T-helper 17 cell (primary cell): ENCODE measurements around the gene NEK7. TPM values are rescaled to one million over a fixed set of nuclear protein-coding genes. Genes with fewer than 3 reads are reported as not detected.
A peak's percentile ranks its signal among the peaks of the same experiment; 100 is the strongest.
"Not testable (repeated sequence)": the region's sequence is repeated elsewhere in the genome, so short reads cannot be mapped to it uniquely, and the experiment has no call there.

ENCODE experiments used
- ATAC-seq: fragments of 150-1000 bp; cut with Tn5 transposase; 2 replicates; pipeline ENCODE4 v1.10.0; 2021; ENCODE audit warnings: mild to moderate bottlenecking, moderate library complexity
- DNase-seq, 3 donors: peaks; one replicate each; pipeline versions ENCODE4 v3.0.0 to v3.0.0-alpha.2; 2020 to 2021
- H3K9me3 ChIP-seq: one replicate; pipeline ENCODE4 v1.7.0; 2013; ENCODE audit warnings: low read length, mild to moderate bottlenecking; ENCODE audit not compliant: control insufficient read depth, poor library complexity, severe bottlenecking
- H3K27ac Mint-ChIP-seq: one replicate; pipeline ENCODE4 v1.8.0; 2022; ENCODE audit warnings: mild to moderate bottlenecking, moderate library complexity, mixed read lengths
- H3K27me3 Mint-ChIP-seq: one replicate; pipeline ENCODE4 v1.8.0; 2022; ENCODE audit warnings: mixed read lengths
- H3K36me3 Mint-ChIP-seq: one replicate; pipeline ENCODE4 v1.8.0; 2022; ENCODE audit warnings: low read depth, mixed read lengths
- H3K4me1 Mint-ChIP-seq: one replicate; pipeline ENCODE4 v1.8.0; 2022; ENCODE audit warnings: mild to moderate bottlenecking, mixed read lengths
- H3K4me3 Mint-ChIP-seq: one replicate; pipeline ENCODE4 v1.8.0; 2022; ENCODE audit warnings: mild to moderate bottlenecking, moderate library complexity, mixed read lengths
- total RNA-seq, 4 donors: library from RNA in 2 of 4; stranded (reverse) in 2 of 4; gene quantifications; one replicate each; pipeline ENCODE4 v1.2.3 and lab custom pipeline; 2022 to 2026

The NEK7 gene
- total RNA-seq, 2 donors from 2014 or later: 42.1 to 50.4 TPM

DNA sequence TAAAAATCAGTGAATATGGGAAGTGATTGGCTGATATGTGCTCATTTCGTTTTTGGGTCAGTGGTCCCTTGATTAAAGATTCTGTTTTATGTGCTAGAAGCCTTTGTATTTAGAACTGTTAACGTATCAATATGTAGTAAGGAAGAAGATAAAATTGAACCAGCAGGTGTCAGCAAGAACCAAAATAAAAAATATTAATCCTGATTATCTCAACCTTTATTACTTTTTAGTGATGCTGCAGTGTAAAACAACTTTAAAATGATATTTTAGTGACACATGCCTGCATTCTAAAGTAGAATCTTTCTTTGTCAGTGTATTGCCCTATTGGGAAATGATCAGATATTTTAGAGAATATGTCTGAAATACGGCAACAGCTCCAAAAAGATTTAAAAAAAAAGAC is 49.5 kb downstream of the NEK7 start:
- no peaks in the 10 kb centered on the region for H3K27me3 Mint-ChIP-seq
- peaks cover 26% of the 10 kb centered on the region for H3K4me1 Mint-ChIP-seq
- peaks cover 2% of the 10 kb centered on the region for H3K36me3 Mint-ChIP-seq
- H3K9me3 ChIP-seq: no peaks in the 10 kb centered on the region
- H3K4me3 Mint-ChIP-seq: no peak overlapping the region
- DNase-seq (no peak), ATAC-seq (no peak)
- H3K27ac Mint-ChIP-seq: peak overlapping the region; percentile 75

DNA sequence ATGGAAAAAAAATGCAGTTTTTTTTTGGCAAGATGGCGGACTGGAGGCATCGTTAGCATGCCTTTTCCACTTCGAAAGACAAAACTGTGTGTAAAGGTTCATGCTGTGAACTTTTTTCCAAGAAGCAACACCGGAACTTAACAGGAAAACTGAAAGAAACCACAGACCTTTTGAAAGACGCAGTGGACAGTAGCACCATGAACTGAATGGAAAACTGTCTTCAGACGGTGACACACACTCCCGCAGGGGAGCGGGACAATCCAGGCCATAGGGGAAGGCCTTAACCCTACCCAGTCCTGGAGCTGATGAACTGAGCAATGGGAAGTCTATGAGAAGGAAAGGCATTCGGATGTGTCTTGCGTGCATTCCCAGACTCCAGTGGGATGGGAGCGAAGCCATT is 54.9 kb downstream of the NEK7 start:
- peaks cover 5% of the 10 kb centered on the region for H3K9me3 ChIP-seq
- no peaks in the 10 kb centered on the region for H3K27me3 Mint-ChIP-seq
- H3K27ac Mint-ChIP-seq: no peak overlapping the region
- H3K36me3 Mint-ChIP-seq: no peaks in the 10 kb centered on the region
- ATAC-seq: no peak
- DNase-seq: no peak
- H3K4me1 Mint-ChIP-seq: peaks cover 15% of the 10 kb centered on the region
- H3K4me3 Mint-ChIP-seq: no peak overlapping the region

DNA sequence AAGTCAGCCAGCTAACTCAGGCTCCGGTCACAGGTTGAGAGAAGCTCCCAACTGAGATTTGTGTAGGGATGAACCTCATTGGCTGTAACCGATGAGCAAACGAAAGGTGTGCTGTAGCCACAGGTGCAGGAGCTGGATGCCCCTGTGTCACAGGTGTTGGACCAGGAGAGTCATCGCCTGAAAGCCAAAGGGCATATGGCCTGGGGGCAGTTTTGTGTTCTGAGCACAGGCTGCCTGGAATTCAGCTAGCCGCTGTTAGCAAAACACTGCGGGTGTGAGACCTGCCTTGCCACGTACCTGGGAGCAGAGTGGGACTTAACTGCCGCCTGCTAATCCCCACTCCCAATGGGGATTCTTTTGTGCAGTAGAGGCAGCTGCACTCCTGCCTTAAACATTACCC is 55.3 kb downstream of the NEK7 start:
- Mint-ChIP-seq H3K36me3 (no peaks in the 10 kb centered on the region), H3K27ac (no peak overlapping the region), H3K27me3 (no peaks in the 10 kb centered on the region), H3K4me1 (peaks cover 15% of the 10 kb centered on the region), H3K4me3 (no peak overlapping the region)
- no peak for ATAC-seq
- H3K9me3 ChIP-seq: peaks cover 5% of the 10 kb centered on the region
- no peak for DNase-seq

DNA sequence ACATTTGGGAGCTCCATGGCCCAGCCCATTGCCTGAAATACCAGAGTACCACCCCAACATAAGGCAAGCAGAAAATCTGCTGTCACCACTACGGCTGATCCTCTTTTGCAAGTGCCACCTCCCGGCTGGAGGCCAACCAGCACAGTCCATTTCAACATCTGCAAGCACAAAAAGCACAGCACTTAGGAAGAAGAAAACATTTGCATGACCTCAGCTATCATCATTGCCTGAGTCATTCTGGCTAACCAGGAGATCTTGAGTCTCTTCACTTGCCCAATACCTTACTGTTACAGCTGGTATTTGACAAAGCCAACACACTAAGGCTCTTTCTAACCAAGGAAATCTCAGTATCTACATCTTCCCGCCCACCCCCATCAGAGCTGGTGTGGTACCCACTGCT is 55.9 kb downstream of the NEK7 start:
- Mint-ChIP-seq H3K27me3 (no peaks in the 10 kb centered on the region), H3K4me3 (no peak overlapping the region), H3K27ac (no peak overlapping the region), H3K4me1 (peaks cover 13% of the 10 kb centered on the region), H3K36me3 (no peaks in the 10 kb centered on the region)
- no peak for ATAC-seq
- no peak for DNase-seq
- peaks cover 5% of the 10 kb centered on the region for H3K9me3 ChIP-seq

DNA sequence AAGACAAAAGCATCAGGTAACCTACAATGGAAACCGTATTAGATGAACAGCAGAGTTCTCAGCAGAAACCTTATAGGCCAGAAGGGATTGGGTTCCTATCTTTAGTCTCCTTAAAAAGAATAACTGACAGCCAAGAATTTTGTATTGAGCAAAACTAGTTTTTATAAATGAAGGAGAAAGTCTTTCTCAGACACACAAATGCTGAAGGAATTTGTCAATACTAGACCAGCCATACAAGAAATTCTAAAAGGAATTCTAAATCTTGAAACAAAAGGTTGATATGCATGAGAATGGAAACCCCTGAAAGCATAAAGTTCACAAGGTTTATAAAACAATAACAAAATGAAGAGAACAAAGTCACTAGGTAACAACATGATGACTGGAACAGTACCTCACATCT is 58.1 kb downstream of the NEK7 start:
- Mint-ChIP-seq H3K4me3 (no peak overlapping the region), H3K27ac (no peak overlapping the region), H3K27me3 (no peaks in the 10 kb centered on the region), H3K36me3 (no peaks in the 10 kb centered on the region), H3K4me1 (peaks cover 6% of the 10 kb centered on the region)
- peaks cover 5% of the 10 kb centered on the region for H3K9me3 ChIP-seq
- ATAC-seq (no peak), DNase-seq (no peak)

DNA sequence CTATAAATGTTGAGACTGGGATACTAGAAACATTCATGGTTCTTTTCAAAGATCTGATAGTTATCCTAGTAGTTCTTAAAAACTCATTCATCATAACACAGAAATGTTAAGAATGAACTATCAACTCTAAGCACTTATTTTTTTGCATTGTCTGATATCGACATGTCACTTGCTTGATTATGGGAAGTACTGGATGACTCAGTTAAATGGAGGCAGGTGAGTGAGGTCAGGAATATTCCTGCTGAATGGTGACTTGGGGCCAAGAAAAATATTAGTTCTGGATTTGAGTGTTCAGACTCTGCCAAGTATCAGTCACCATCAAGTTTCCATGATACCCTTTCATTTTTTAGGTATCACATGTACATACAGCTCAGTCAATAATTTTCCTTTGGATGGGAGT is 63.6 kb downstream of the NEK7 start:
- H3K9me3 ChIP-seq: no peaks in the 10 kb centered on the region
- Mint-ChIP-seq H3K36me3 (no peaks in the 10 kb centered on the region), H3K27ac (no peak overlapping the region), H3K27me3 (no peaks in the 10 kb centered on the region), H3K4me3 (no peak overlapping the region), H3K4me1 (peaks cover 9% of the 10 kb centered on the region)
- DNase-seq: no peak
- ATAC-seq: no peak

DNA sequence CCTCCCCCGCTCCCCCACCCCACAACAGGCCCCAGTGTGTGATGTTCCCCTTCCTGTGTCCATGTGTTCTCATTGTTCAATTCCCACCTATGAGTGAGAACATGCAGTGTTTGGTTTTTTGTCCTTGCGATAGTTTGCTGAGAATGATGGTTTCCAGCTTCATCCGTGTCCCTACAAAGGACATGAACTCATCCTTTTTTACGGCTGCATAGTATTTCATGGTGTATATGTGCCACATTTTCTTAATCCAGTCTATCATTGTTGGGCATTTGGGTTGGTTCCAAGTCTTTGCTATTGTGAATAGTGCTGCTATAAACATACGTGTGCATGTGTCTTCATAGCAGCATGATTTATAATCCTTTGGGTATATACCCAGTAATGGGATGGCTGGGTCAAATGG is 70.2 kb downstream of the NEK7 start:
- not testable (repeated sequence) for H3K9me3 ChIP-seq, H3K4me3 Mint-ChIP-seq, DNase-seq, H3K27ac Mint-ChIP-seq, ATAC-seq, H3K27me3 Mint-ChIP-seq, H3K36me3 Mint-ChIP-seq
- H3K4me1 Mint-ChIP-seq: peaks cover 16% of the 10 kb centered on the region

DNA sequence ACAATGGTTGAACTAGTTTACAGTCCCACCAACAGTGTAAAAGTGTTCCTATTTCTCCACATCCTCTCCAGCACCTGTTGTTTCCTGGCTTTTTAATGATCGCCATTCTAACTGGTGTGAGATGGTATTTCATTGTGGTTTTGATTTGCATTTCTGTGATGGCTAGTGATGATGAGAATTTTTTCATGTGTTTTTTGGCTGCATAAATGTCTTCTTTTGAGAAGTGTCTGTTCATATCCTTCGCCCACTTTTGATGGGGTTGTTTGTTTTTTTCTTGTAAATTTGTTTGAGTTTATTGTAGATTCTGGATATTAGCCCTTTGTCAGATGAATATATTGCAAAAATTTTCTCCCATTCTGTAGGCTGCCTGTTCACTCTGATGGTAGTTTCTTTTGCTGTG is 70.7 kb downstream of the NEK7 start:
- not testable (repeated sequence) for H3K36me3 Mint-ChIP-seq, ATAC-seq, DNase-seq, H3K27ac Mint-ChIP-seq, H3K27me3 Mint-ChIP-seq, H3K4me3 Mint-ChIP-seq, H3K9me3 ChIP-seq
- H3K4me1 Mint-ChIP-seq: peaks cover 16% of the 10 kb centered on the region

DNA sequence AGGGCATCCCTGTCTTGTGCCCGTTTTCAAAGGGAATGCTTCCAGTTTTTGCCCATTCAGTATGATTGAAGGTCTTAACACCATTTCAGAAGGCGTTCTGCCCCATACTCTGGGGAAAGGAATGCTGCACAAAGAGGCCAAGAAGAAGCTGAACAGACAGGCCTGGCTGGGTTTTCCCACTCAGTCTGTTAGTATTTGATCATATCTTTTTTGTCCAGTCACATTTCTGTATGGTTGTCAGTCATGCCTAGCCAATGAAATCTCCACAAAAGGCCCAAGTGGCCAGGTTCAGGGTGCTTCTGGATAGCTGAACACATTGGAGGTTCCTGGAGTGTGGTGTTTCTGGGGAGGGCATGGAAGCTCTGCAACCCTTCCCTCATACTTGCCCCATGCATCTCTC is 72.1 kb downstream of the NEK7 start:
- no peak overlapping the region for H3K27ac Mint-ChIP-seq
- DNase-seq: no peak
- H3K27me3 Mint-ChIP-seq: no peaks in the 10 kb centered on the region
- H3K36me3 Mint-ChIP-seq: peaks cover 4% of the 10 kb centered on the region
- H3K4me3 Mint-ChIP-seq: no peak overlapping the region
- no peak for ATAC-seq
- H3K9me3 ChIP-seq: no peaks in the 10 kb centered on the region
- peaks cover 15% of the 10 kb centered on the region for H3K4me1 Mint-ChIP-seq

DNA sequence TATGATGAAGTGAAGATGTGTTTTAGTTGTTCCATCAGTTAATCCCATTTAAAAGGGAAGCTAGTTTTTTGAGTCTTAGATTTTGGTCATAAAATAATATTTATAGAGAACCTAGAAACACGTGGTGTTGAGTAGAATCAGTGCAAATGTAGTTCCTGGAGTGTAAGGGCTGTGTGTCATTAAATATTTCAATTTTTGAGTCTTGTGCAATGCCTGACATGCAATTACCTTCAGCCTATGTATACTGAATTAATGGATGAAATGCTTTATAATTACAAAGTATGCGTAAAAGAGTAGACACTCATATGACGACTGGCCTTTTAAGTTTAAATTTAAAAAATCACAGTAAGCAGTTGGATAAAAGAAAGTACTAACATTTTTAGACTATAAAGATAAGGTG is 75.0 kb downstream of the NEK7 start:
- Mint-ChIP-seq H3K4me1 (peaks cover 16% of the 10 kb centered on the region), H3K27ac (no peak overlapping the region), H3K36me3 (peaks cover 5% of the 10 kb centered on the region), H3K4me3 (no peak overlapping the region), H3K27me3 (no peaks in the 10 kb centered on the region)
- DNase-seq (no peak), ATAC-seq (no peak)
- H3K9me3 ChIP-seq: no peaks in the 10 kb centered on the region

DNA sequence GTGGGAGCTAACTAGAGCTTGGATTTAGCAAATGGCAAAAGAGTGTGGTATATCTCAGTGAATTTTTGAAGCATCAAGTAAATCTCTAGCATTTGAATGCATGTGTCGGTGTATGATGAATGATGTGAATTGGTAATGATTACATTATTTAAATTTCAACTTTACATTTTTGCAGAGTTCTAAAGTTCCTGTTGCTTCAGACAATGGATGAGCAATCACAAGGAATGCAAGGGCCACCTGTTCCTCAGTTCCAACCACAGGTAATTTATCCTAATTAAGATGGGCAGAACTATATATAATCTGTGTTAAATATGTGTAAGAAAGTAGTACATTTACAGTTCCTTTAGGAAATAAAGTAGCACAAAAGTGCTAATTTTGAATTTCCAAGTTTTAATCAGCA is 75.6 kb downstream of the NEK7 start:
- no peaks in the 10 kb centered on the region for H3K9me3 ChIP-seq
- H3K27me3 Mint-ChIP-seq: no peaks in the 10 kb centered on the region
- ATAC-seq (no peak), DNase-seq (no peak)
- H3K4me1 Mint-ChIP-seq: peaks cover 16% of the 10 kb centered on the region
- no peak overlapping the region for H3K27ac Mint-ChIP-seq
- H3K4me3 Mint-ChIP-seq: no peak overlapping the region
- H3K36me3 Mint-ChIP-seq: peaks cover 5% of the 10 kb centered on the region

DNA sequence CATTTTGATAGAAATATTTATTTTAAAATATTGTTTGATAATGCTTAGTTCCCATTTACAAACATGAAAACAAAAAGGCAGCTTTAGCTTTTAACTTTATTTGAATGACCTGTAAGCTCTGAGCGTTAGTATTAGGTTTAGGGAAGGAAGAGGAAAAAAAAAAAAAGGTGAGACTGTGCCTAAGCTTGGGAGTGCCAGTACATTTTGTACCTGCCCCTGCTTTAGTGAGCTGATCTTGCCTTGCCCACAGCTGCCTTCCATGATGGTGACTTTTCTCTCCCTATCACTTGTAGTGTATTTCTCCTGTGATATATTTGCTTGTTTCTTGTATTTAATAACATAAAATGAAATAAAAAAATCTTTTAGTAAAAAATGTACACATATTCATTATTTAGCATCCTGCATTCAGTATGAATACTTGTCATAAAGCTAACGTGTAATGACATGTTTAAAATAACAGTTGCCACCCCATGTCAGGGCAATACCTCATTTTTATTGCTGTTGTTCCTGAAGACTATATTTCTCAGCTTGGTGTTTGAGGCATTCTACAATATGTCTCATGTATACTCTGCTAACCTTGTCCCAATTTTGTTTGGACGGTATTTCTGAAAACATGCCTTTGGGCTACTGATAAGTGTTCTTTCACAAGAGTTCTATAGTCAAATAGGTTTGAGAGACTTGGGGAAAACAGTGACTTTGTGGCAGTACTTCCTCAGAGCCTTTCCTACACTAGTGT is 76.3 kb downstream of the NEK7 start:
- no peak for ATAC-seq
- H3K27me3 Mint-ChIP-seq: no peaks in the 10 kb centered on the region
- H3K27ac Mint-ChIP-seq: no peak overlapping the region
- no peaks in the 10 kb centered on the region for H3K9me3 ChIP-seq
- H3K4me1 Mint-ChIP-seq: peaks cover 16% of the 10 kb centered on the region
- peaks cover 5% of the 10 kb centered on the region for H3K36me3 Mint-ChIP-seq
- no peak overlapping the region for H3K4me3 Mint-ChIP-seq
- no peak for DNase-seq

DNA sequence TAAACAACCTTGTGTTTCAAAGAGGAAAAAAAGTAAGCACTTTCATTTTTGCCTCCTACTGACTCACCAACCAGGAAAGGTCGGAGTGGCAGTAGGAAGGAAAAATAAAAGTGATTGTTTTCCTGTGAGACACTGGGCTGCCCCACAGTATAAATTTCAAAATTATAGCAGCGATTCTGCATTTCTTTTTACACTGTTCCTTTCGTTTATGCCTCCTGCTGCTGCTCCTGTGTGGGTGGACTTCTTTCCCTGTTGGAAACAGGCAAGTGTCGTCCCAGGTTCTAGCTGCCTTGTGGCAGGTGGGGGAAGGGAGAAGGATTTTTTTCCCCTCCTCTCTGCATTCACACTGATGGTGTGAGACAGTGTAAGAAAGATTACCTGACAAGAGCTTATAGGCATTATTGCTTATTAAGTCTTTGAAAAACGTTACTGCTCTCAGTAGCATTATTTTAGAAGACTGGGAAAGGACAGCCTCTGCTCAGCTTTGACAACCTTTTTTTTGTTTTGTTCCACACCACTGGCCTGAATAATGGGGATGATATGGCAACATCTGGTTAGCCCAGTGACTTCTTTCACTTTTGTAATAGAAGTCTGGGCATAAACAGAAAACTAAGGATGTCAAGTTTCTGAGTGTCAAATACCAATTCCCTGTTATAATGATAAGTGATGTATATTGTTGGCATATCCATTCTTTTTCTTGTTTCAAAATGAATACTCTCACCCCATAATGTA is 77.9 kb downstream of the NEK7 start:
- DNase-seq: no peak
- peaks cover 5% of the 10 kb centered on the region for H3K36me3 Mint-ChIP-seq
- ATAC-seq: no peak
- H3K27me3 Mint-ChIP-seq: no peaks in the 10 kb centered on the region
- H3K4me1 Mint-ChIP-seq: peaks cover 8% of the 10 kb centered on the region
- H3K4me3 Mint-ChIP-seq: no peak overlapping the region
- no peaks in the 10 kb centered on the region for H3K9me3 ChIP-seq
- H3K27ac Mint-ChIP-seq: no peak overlapping the region

DNA sequence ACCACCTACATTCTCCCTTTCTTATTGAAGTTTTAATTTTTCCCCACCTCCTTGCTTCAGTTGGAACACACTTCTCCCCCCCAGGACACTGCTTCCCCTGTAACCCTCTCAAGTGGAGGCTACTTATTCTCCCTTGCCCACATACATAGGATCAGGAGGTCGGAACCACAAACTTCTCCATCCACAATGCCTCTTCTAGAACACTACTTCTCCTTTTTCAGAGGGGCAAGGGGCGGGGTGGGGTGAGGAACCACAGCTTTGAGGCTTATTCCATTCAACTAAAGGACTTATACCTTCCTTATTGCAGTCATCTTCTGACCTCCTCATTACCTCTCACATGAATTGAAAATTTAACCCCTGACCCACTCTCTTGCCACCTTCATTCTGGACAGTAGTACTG is 81.3 kb downstream of the NEK7 start:
- Mint-ChIP-seq H3K36me3 (peaks cover 5% of the 10 kb centered on the region), H3K4me3 (no peak overlapping the region), H3K27me3 (no peaks in the 10 kb centered on the region), H3K27ac (no peak overlapping the region), H3K4me1 (peaks cover 15% of the 10 kb centered on the region)
- ATAC-seq (no peak), DNase-seq (no peak)
- H3K9me3 ChIP-seq: no peaks in the 10 kb centered on the region
